ENCODE data around the gene METAP1D. TPM values are rescaled to one million over a fixed set of nuclear protein-coding genes. Genes with fewer than 3 reads are reported as not detected.
"Not testable (repeated sequence)": the region's sequence is repeated elsewhere in the genome, so short reads cannot be mapped to it uniquely, and the experiment has no call there.

METAP1D gene
- polyA plus RNA-seq, 1 donor = 11.4 TPM

GRCh38 chr2:171995586-171995985 lies 4.2 kb upstream of the METAP1D start:
- Histone ChIP-seq H3K9me3 (ENCODE audit: control insufficient read depth, low read depth, low read length) (no peaks in the 10 kb centered on the region), H3K27ac (ENCODE audit: low read length) (no peak overlapping the region), H3K4me1 (ENCODE audit: control insufficient read depth, insufficient read depth, low read length) (peaks cover 5% of the 10 kb centered on the region), H3K27me3 (ENCODE audit: control insufficient read depth, insufficient read depth, low read length) (peaks cover 16% of the 10 kb centered on the region), H3K36me3 (ENCODE audit: control insufficient read depth, insufficient read depth, low read length) (no peaks in the 10 kb centered on the region), H3K4me3 (ENCODE audit: low read length) (no peak overlapping the region)
- DNase-seq = no peak
- no CpG with 5 or more reads among the region's 5 CpGs for WGBS (ENCODE audit: insufficient coverage, low lambda C conversion rate)

- Histone ChIP-seq H3K27me3 (ENCODE audit: control insufficient read depth, insufficient read depth, low read length) (peaks cover 16% of the 10 kb centered on the region), H3K27ac (ENCODE audit: low read length) (no peak overlapping the region), H3K9me3 (ENCODE audit: control insufficient read depth, low read depth, low read length) (no peaks in the 10 kb centered on the region), H3K4me3 (ENCODE audit: low read length) (no peak overlapping the region), H3K36me3 (ENCODE audit: control insufficient read depth, insufficient read depth, low read length) (no peaks in the 10 kb centered on the region), H3K4me1 (ENCODE audit: control insufficient read depth, insufficient read depth, low read length) (peaks cover 5% of the 10 kb centered on the region)
- no peak for DNase-seq
- 76% methylated on average over 3 of the region's 5 CpGs for WGBS (ENCODE audit: insufficient coverage, low lambda C conversion rate)
Measured at GRCh38 chr2:171996021-171996420, 3.7 kb upstream of the METAP1D start.

GRCh38 chr2:171997031-171997430 lies 2.7 kb upstream of the METAP1D start:
- H3K9me3 ChIP-seq (ENCODE audit: control insufficient read depth, low read depth, low read length); H3K4me3 ChIP-seq (ENCODE audit: low read length); H3K27ac ChIP-seq (ENCODE audit: low read length); DNase-seq; H3K4me1 ChIP-seq (ENCODE audit: control insufficient read depth, insufficient read depth, low read length); H3K36me3 ChIP-seq (ENCODE audit: control insufficient read depth, insufficient read depth, low read length): not testable (repeated sequence)
- peaks cover 16% of the 10 kb centered on the region for H3K27me3 ChIP-seq (ENCODE audit: control insufficient read depth, insufficient read depth, low read length)
- WGBS (ENCODE audit: insufficient coverage, low lambda C conversion rate) = no CpG with 5 or more reads among the region's 5 CpGs

GRCh38 chr2:171999161-171999560 lies 592 bp upstream of the METAP1D start:
- Histone ChIP-seq H3K4me3 (ENCODE audit: low read length) (peak overlapping the region; percentile 58), H3K36me3 (ENCODE audit: control insufficient read depth, insufficient read depth, low read length) (no peaks in the 10 kb centered on the region), H3K9me3 (ENCODE audit: control insufficient read depth, low read depth, low read length) (no peaks in the 10 kb centered on the region), H3K27me3 (ENCODE audit: control insufficient read depth, insufficient read depth, low read length) (peaks cover 16% of the 10 kb centered on the region), H3K4me1 (ENCODE audit: control insufficient read depth, insufficient read depth, low read length) (peaks cover 5% of the 10 kb centered on the region), H3K27ac (ENCODE audit: low read length) (no peak overlapping the region)
- DNase-seq = no peak
- 60% methylated on average over 1 of the region's 4 CpGs for WGBS (ENCODE audit: insufficient coverage, low lambda C conversion rate)

- Histone ChIP-seq H3K27ac (ENCODE audit: low read length) (no peak overlapping the region), H3K27me3 (ENCODE audit: control insufficient read depth, insufficient read depth, low read length) (peaks cover 16% of the 10 kb centered on the region), H3K36me3 (ENCODE audit: control insufficient read depth, insufficient read depth, low read length) (no peaks in the 10 kb centered on the region), H3K4me1 (ENCODE audit: control insufficient read depth, insufficient read depth, low read length) (peaks cover 5% of the 10 kb centered on the region), H3K9me3 (ENCODE audit: control insufficient read depth, low read depth, low read length) (no peaks in the 10 kb centered on the region), H3K4me3 (ENCODE audit: low read length) (peak overlapping the region; percentile 86)
- no CpG with 5 or more reads among the region's 13 CpGs for WGBS (ENCODE audit: insufficient coverage, low lambda C conversion rate)
- DNase-seq = no peak
Measured at GRCh38 chr2:172000696-172001361, 1.1 kb downstream of the METAP1D start.

- no peaks in the 10 kb centered on the region for H3K9me3 ChIP-seq (ENCODE audit: control insufficient read depth, low read depth, low read length)
- H3K27ac ChIP-seq (ENCODE audit: low read length) = no peak overlapping the region
- H3K27me3 ChIP-seq (ENCODE audit: control insufficient read depth, insufficient read depth, low read length) = no peaks in the 10 kb centered on the region
- no peak overlapping the region for H3K4me3 ChIP-seq (ENCODE audit: low read length)
- no peaks in the 10 kb centered on the region for H3K36me3 ChIP-seq (ENCODE audit: control insufficient read depth, insufficient read depth, low read length)
- WGBS (ENCODE audit: insufficient coverage, low lambda C conversion rate) = no CpG with 5 or more reads among the region's 1 CpG
- no peaks in the 10 kb centered on the region for H3K4me1 ChIP-seq (ENCODE audit: control insufficient read depth, insufficient read depth, low read length)
- DNase-seq = no peak
Measured at GRCh38 chr2:172007372-172007771, 7.6 kb downstream of the METAP1D start.

- H3K4me1 ChIP-seq (ENCODE audit: control insufficient read depth, insufficient read depth, low read length) = no peaks in the 10 kb centered on the region
- H3K9me3 ChIP-seq (ENCODE audit: control insufficient read depth, low read depth, low read length) = no peaks in the 10 kb centered on the region
- H3K27me3 ChIP-seq (ENCODE audit: control insufficient read depth, insufficient read depth, low read length) = no peaks in the 10 kb centered on the region
- no peak overlapping the region for H3K4me3 ChIP-seq (ENCODE audit: low read length)
- no peak overlapping the region for H3K27ac ChIP-seq (ENCODE audit: low read length)
- 95% methylated on average over 2 of the region's 4 CpGs for WGBS (ENCODE audit: insufficient coverage, low lambda C conversion rate)
- H3K36me3 ChIP-seq (ENCODE audit: control insufficient read depth, insufficient read depth, low read length) = no peaks in the 10 kb centered on the region
- no peak for DNase-seq
Measured at GRCh38 chr2:172009823-172010222, 10.1 kb downstream of the METAP1D start.

GRCh38 chr2:172011812-172012575 lies 12.2 kb downstream of the METAP1D start:
- Histone ChIP-seq H3K27ac (ENCODE audit: low read length) (no peak overlapping the region), H3K36me3 (ENCODE audit: control insufficient read depth, insufficient read depth, low read length) (no peaks in the 10 kb centered on the region), H3K27me3 (ENCODE audit: control insufficient read depth, insufficient read depth, low read length) (no peaks in the 10 kb centered on the region), H3K9me3 (ENCODE audit: control insufficient read depth, low read depth, low read length) (no peaks in the 10 kb centered on the region), H3K4me3 (ENCODE audit: low read length) (no peak overlapping the region), H3K4me1 (ENCODE audit: control insufficient read depth, insufficient read depth, low read length) (no peaks in the 10 kb centered on the region)
- DNase-seq = no peak
- 100% methylated on average over 1 of the region's 11 CpGs for WGBS (ENCODE audit: insufficient coverage, low lambda C conversion rate)

GRCh38 chr2:172012677-172013391 lies 13.1 kb downstream of the METAP1D start:
- no peaks in the 10 kb centered on the region for H3K4me1 ChIP-seq (ENCODE audit: control insufficient read depth, insufficient read depth, low read length)
- no peak overlapping the region for H3K4me3 ChIP-seq (ENCODE audit: low read length)
- DNase-seq = no peak
- no peak overlapping the region for H3K27ac ChIP-seq (ENCODE audit: low read length)
- WGBS (ENCODE audit: insufficient coverage, low lambda C conversion rate) = no CpG with 5 or more reads among the region's 9 CpGs
- no peaks in the 10 kb centered on the region for H3K27me3 ChIP-seq (ENCODE audit: control insufficient read depth, insufficient read depth, low read length)
- H3K9me3 ChIP-seq (ENCODE audit: control insufficient read depth, low read depth, low read length) = no peaks in the 10 kb centered on the region
- no peaks in the 10 kb centered on the region for H3K36me3 ChIP-seq (ENCODE audit: control insufficient read depth, insufficient read depth, low read length)

- Histone ChIP-seq H3K27me3 (ENCODE audit: control insufficient read depth, insufficient read depth, low read length) (no peaks in the 10 kb centered on the region), H3K27ac (ENCODE audit: low read length) (no peak overlapping the region), H3K9me3 (ENCODE audit: control insufficient read depth, low read depth, low read length) (no peaks in the 10 kb centered on the region), H3K4me3 (ENCODE audit: low read length) (no peak overlapping the region), H3K36me3 (ENCODE audit: control insufficient read depth, insufficient read depth, low read length) (no peaks in the 10 kb centered on the region), H3K4me1 (ENCODE audit: control insufficient read depth, insufficient read depth, low read length) (no peaks in the 10 kb centered on the region)
- DNase-seq = no peak
- 100% methylated on average over 1 of the region's 4 CpGs for WGBS (ENCODE audit: insufficient coverage, low lambda C conversion rate)
Measured at GRCh38 chr2:172013396-172013795, 13.6 kb downstream of the METAP1D start.
